K562 (cell line): ENCODE measurements around the gene SCYL1. TPM values are rescaled to one million over a fixed set of nuclear protein-coding genes. Genes with fewer than 3 reads are reported as not detected.

Experiments used
- CEBPG ChIP-seq, 3 experiments: fragments of 200-800 bp in 1 of 3; sonication (Bioruptor generic) in 1 of 3; sonication (generic) in 1 of 3; formaldehyde crosslinking in 1 of 3; IDR thresholded peaks in 2 of 3; conservative IDR thresholded peaks in 1 of 3; 2 replicates each; pipeline versions ENCODE4 v1.6.1 to v1.8.0; 2016 to 2022; ENCODE audit warnings: missing compliant biosample characterization in 2 of 3, missing genetic modification characterization in 2 of 3, mild to moderate bottlenecking in 1 of 3, missing genetic modification reagents in 1 of 3
- CTBP1 ChIP-seq: fragments of 450-650 bp; IDR thresholded peaks from 2 replicates; pipeline ENCODE4 v1.6.1; 2016; ENCODE audit warnings: borderline replicate concordance
- ERF ChIP-seq: fragments of 450-650 bp; formaldehyde crosslinking; IDR thresholded peaks from 2 replicates; pipeline ENCODE4 v1.4.0; 2020; ENCODE audit warnings: mild to moderate bottlenecking, mixed read lengths
- FOXJ2 ChIP-seq: fragments of 200-800 bp; sonication (Bioruptor generic); IDR thresholded peaks from 2 replicates; pipeline ENCODE4 v1.6.1; 2016; ENCODE audit warnings: missing genetic modification characterization, missing compliant biosample characterization
- HLTF ChIP-seq: fragments of 450-650 bp; IDR thresholded peaks from 2 replicates; pipeline ENCODE4 v1.6.1; 2016
- JUNB ChIP-seq: fragments of 450-650 bp; formaldehyde crosslinking; conservative IDR thresholded peaks from 2 replicates; pipeline ENCODE4 v1.4.0; 2020; ENCODE audit warnings: mild to moderate bottlenecking
- KLF1 ChIP-seq: fragments of 450-650 bp; IDR thresholded peaks from 2 replicates; pipeline ENCODE4 v1.6.1; 2016; ENCODE audit warnings: missing genetic modification characterization, missing compliant biosample characterization
- LARP7 ChIP-seq: fragments of 450-650 bp; IDR thresholded peaks from 2 replicates; pipeline ENCODE4 v1.6.1; 2016
- MAX ChIP-seq: sonication (generic); formaldehyde crosslinking; IDR thresholded peaks from 2 replicates; pipeline ENCODE4 v1.9.0; 2022; ENCODE audit warnings: mild to moderate bottlenecking, missing genetic modification reagents
- NCOA1 ChIP-seq: fragments of 450-650 bp; IDR thresholded peaks from 2 replicates; pipeline ENCODE4 v1.6.1; 2016; ENCODE audit warnings: low read depth
- NFIC ChIP-seq: fragments of 450-650 bp; IDR thresholded peaks from 2 replicates; pipeline ENCODE4 v1.6.1; 2017; ENCODE audit warnings: mild to moderate bottlenecking, inconsistent platforms
- POLR2H ChIP-seq: IDR thresholded peaks from 2 replicates; pipeline ENCODE4 v1.6.1; 2016; ENCODE audit warnings: missing genetic modification characterization, low read depth, mild to moderate bottlenecking, control low read depth, missing compliant biosample characterization, moderate library complexity
- PTBP1 ChIP-seq: fragments of 200-400 bp; formaldehyde crosslinking; IDR thresholded peaks from 2 replicates; pipeline ENCODE4 v1.6.1; 2017; ENCODE audit warnings: low read depth, low read length
- RAD21 ChIP-seq, 2 experiments: fragments of 250-450 bp in 1 of 2; fragments of 450-650 bp in 1 of 2; sonication (Bioruptor Pico) in 1 of 2; formaldehyde crosslinking in 1 of 2; IDR thresholded peaks in 1 of 2; conservative IDR thresholded peaks in 1 of 2; 2 replicates each; pipeline versions ENCODE4 v1.4.0 to v1.8.0; 2020 to 2022; ENCODE audit warnings: mild to moderate bottlenecking in 2 of 2, moderate library complexity in 1 of 2
- SMAD1 ChIP-seq: fragments of 150-350 bp; IDR thresholded peaks from 2 replicates; pipeline ENCODE4 v1.6.1; 2014; ENCODE audit warnings: low read length, low read depth; ENCODE audit not compliant: partially characterized antibody
- TARDBP ChIP-seq: fragments of 450-650 bp; IDR thresholded peaks from 2 replicates; pipeline ENCODE4 v1.6.1; 2016
- TEAD1 ChIP-seq, 2 experiments: fragments of 450-650 bp in 1 of 2; sonication (generic) in 1 of 2; formaldehyde crosslinking; IDR thresholded peaks; 2 replicates each; pipeline versions ENCODE4 v1.4.0 to v1.8.0; 2020 to 2022; ENCODE audit warnings: mild to moderate bottlenecking in 2 of 2, missing genetic modification reagents in 1 of 2
- TEAD4 ChIP-seq, 2 experiments: sonication (generic) in 1 of 2; formaldehyde crosslinking in 1 of 2; IDR thresholded peaks; 2 replicates each; pipeline versions ENCODE4 v1.6.1 to v1.8.0; 2012 to 2022; ENCODE audit warnings: borderline replicate concordance in 1 of 2, inconsistent platforms in 1 of 2, low read length in 1 of 2, mild to moderate bottlenecking in 1 of 2, missing genetic modification reagents in 1 of 2
- ZFX ChIP-seq: sonication (generic); formaldehyde crosslinking; IDR thresholded peaks from 2 replicates; pipeline ENCODE4 v1.8.0; 2022; ENCODE audit warnings: mild to moderate bottlenecking, missing genetic modification reagents, moderate library complexity
- ZNF3 ChIP-seq: fragments of 250-450 bp; sonication (Bioruptor Pico); IDR thresholded peaks from 2 replicates; pipeline ENCODE4 v1.5.0; 2021; ENCODE audit warnings: mild to moderate bottlenecking, moderate library complexity
- polyA plus RNA-seq, 8 experiments: library from polyadenylated mRNA; depleted of rRNA in 4 of 8; stranded (reverse) in 5 of 8; unstranded in 3 of 8; fragments of >200 nt; fragmentation: Nextera tagmentation in 2 of 8; fragmentation: Illumina TruSeq in 1 of 8; extraction: Ambion mirVana in 2 of 8; extraction: Trizol in 1 of 8; gene quantifications; 2 replicates each; pipeline versions ENCODE4 v1.2.1 to v1.2.3, GENCODE V29; 2011 to 2014; ENCODE audit warnings: inconsistent platforms in 1 of 8, missing spikeins in 1 of 8
- total RNA-seq, 7 experiments: library from RNA; depleted of rRNA in 6 of 7; stranded (reverse); fragments of >200 nt in 6 of 7; fragmentation: Illumina TruSeq in 2 of 7; extraction: Trizol in 2 of 7; gene quantifications; 2 replicates each; pipeline versions ENCODE4 v1.2.1 to v1.2.3, GENCODE V29; 2011 to 2021; ENCODE audit warnings: low replicate concordance in 1 of 7
- TF ChIP-seq, protein P1 (sequence below), 2 experiments: fragments of 450-650 bp; IDR thresholded peaks; 2 replicates each; pipeline ENCODE4 v1.6.1; 2016
- TF ChIP-seq, protein P2 (sequence below): IDR thresholded peaks from 2 replicates; pipeline ENCODE4 v1.6.1; 2011; ENCODE audit warnings: borderline replicate concordance, low read depth, mild to moderate bottlenecking, moderate library complexity, low read length; ENCODE audit not compliant: insufficient read depth, poor library complexity, severe bottlenecking

SCYL1 gene
- total and polyA plus RNA-seq, 9 of the 15 experiments (the other 6 are each of a cell fraction or from before 2014, with no cell fraction given): 1.9 to 145 (median 57.6) TPM

DNA sequence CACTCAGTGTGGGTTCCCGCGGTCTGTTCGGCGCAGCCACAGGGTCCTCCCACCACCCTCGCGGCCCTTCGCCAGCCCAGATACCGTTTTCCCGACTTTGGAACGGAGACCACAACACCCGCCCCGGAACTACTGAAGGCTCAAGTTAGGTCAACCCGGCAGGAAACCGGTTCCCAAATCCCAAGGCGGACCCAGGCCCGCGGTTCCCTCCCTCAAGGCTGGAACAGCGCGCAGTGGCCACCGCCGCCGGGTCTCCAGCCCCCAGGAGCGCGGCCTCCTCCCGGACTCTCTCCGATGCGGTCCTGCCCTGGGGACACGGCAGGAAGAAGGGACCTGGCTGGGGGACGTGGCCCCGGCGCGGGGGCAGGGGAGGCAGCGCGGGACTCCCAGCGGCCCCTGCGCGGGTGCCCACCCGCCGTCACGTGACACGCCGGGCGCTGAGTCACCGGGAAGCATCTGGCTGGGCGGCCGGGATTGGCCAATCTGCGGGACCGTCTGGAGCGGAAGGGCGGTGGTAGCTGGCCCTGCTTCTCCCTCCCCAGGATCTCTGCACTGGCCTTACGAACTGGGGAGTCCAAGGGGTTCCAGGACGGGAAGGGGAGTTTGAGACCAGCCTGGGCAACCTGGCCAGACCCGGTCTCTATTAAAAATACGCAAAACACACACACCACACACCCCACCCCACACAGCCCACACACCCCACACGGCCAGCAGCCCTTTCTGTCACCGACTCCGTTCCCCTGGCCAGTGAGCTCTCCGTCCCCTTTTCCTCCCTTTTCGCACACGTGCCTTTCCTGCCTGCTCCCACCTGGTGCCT, 47.5 kb upstream of the SCYL1 start (continued):
- TF ChIP-seq TEAD1 (CRISPR knock-in tag; IDR thresholded peaks at IDR 0.05) (peak in 1 of 2 experiments; percentile 28; a peak in 1 of 4 replicates), PTBP1 (0 out of 2 replicates have a peak, but pooled peaks have one; percentile 48), SMAD1 (peak; percentile 34), ZFX (CRISPR knock-in tag) (peak; percentile 88), KLF1 (tag) (peak; percentile 95), NCOA1 (peak; percentile 62), LARP7 (peak; percentile 89; the same call in 1 of the 2 replicates), RAD21 (CRISPR knock-in tag; conservative IDR thresholded peaks at IDR 0.05 in 1 of 2, IDR thresholded peaks at IDR 0.05 in 1 of 2) (peak in 1 of 2 experiments; percentile 5; a peak in 1 of 4 replicates), JUNB (CRISPR knock-in tag) (peak; percentile 80), TARDBP (peak; percentile 17; the same call in 1 of the 2 replicates), HLTF (peak; percentile 81), POLR2H (peak; percentile 83), ZNF3 (CRISPR knock-in tag) (no peak), CTBP1 (peak; percentile 84), NFIC (0 out of 2 replicates have a peak, but pooled peaks have one; percentile 11), FOXJ2 (tag) (0 out of 2 replicates have a peak, but pooled peaks have one; percentile 61), TEAD4 (IDR thresholded peaks at IDR 0.05; ENCODE audit: low read length) (peak; percentile 41; the same call in 1 of the 2 replicates), TEAD4 (CRISPR knock-in tag; IDR thresholded peaks at IDR 0.05; ENCODE audit: borderline replicate concordance) (no peak), MAX (CRISPR knock-in tag) (peak; percentile 72; the same call in 1 of the 2 replicates), ERF (0 out of 2 replicates have a peak, but pooled peaks have one; percentile 11), CEBPG (CRISPR knock-in tag; IDR thresholded peaks at IDR 0.05) (peak; percentile 85), CEBPG (tag; conservative IDR thresholded peaks at IDR 0.05 in 1 of 2, IDR thresholded peaks at IDR 0.05 in 1 of 2) (peak; percentile 87)
- TF ChIP-seq, protein P1, sequence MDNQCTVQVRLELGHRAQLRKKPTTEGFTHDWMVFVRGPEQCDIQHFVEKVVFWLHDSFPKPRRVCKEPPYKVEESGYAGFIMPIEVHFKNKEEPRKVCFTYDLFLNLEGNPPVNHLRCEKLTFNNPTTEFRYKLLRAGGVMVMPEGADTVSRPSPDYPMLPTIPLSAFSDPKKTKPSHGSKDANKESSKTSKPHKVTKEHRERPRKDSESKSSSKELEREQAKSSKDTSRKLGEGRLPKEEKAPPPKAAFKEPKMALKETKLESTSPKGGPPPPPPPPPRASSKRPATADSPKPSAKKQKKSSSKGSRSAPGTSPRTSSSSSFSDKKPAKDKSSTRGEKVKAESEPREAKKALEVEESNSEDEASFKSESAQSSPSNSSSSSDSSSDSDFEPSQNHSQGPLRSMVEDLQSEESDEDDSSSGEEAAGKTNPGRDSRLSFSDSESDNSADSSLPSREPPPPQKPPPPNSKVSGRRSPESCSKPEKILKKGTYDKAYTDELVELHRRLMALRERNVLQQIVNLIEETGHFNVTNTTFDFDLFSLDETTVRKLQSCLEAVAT (IDR thresholded peaks at IDR 0.05): peak; percentile 98 to 99
- TF ChIP-seq, protein P2, sequence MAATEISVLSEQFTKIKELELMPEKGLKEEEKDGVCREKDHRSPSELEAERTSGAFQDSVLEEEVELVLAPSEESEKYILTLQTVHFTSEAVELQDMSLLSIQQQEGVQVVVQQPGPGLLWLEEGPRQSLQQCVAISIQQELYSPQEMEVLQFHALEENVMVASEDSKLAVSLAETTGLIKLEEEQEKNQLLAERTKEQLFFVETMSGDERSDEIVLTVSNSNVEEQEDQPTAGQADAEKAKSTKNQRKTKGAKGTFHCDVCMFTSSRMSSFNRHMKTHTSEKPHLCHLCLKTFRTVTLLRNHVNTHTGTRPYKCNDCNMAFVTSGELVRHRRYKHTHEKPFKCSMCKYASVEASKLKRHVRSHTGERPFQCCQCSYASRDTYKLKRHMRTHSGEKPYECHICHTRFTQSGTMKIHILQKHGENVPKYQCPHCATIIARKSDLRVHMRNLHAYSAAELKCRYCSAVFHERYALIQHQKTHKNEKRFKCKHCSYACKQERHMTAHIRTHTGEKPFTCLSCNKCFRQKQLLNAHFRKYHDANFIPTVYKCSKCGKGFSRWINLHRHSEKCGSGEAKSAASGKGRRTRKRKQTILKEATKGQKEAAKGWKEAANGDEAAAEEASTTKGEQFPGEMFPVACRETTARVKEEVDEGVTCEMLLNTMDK: peak; percentile 2
